ENCODE measurements around the gene LRIF1.

The LRIF1 gene

DNA sequence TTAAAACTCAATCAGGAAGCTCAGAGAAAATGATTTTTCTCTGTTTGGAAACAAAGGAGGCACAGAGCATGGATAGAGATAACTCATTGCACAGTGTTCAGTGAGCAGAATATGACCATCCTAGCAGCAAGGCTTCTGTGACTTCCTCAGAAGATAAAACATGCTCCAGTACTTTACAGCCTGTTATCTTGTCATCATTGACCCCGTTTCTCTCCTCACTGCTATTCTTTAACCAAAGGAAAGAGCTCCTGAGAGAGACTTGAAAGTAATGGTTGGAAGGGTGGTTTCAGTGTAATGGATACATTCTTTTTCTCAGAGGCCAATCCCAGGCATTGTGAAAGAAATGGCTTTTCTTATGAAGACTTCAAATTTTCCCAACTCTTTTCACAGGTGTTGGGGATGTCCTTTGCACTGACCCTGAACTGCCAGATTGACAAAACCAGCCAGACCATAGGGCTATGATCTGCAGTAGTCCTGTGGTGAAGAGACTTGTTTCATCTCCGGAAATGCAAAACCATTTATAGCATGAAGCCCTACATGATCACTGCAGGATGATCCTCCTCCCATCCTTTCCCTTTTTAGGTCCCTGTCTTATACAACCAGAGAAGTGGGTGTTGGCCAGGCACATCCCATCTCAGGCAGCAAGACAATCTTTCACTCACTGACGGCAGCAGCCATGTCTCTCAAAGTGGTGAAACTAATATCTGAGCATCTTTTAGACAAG is 64.8 kb downstream of the LRIF1 start:
- no peak for DNase-seq (ENCODE audit: low read depth in 1 of 2, low spot score in 1 of 2)
- in situ Hi-C loops (cut with HindIII; ENCODE audit: low pct_unique_long_range_greater_than_20kb, low sequenced_read_pairs): no loop called here
- no peak for TF ChIP-seq JUND (IDR thresholded peaks at IDR 0.05; ENCODE audit: low read depth)

DNA sequence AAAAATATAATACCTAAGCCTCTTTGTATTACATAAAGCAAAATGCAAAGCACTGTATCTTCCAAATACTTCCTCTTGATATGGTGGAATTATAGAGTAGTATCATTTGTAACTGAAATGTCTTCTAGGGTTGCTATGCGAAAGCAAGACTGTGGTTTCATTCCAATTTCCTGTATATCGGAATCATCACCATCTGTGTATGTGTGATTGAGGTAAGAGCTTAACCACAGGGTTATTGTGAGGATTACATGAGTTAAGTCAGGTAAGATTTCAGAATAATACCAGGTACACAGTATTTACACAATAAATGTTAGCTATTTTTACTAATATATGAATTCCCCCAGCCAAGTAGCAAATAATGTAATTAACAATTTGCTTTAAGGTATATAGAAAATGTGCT is 66.0 kb downstream of the LRIF1 start:
- TF ChIP-seq JUND (IDR thresholded peaks at IDR 0.05; ENCODE audit: low read depth): no peak
- DNase-seq (ENCODE audit: low read depth in 1 of 2, low spot score in 1 of 2): no peak
- in situ Hi-C loops (cut with HindIII; ENCODE audit: low pct_unique_long_range_greater_than_20kb, low sequenced_read_pairs): no loop called here

All from T47D (cell line).